Progenitor cell of endocrine pancreas (in vitro differentiated cells): ENCODE results near the gene GOLPH3. TPM values are rescaled to one million over a fixed set of nuclear protein-coding genes. Genes with fewer than 3 reads are reported as not detected.

ENCODE experiments used
- DNase-seq: peaks from one replicate; pipeline ENCODE4 v3.0.0; 2021; ENCODE audit warnings: low spot score; ENCODE audit not compliant: unreplicated experiment
- H3K27ac Mint-ChIP-seq: 2 replicates; pipeline ENCODE4 v1.8.0; 2021; ENCODE audit warnings: mild to moderate bottlenecking, moderate library complexity, mixed read lengths
- H3K27me3 Mint-ChIP-seq: 2 replicates; pipeline ENCODE4 v1.8.0; 2021; ENCODE audit warnings: mixed read lengths
- H3K36me3 Mint-ChIP-seq: 2 replicates; pipeline ENCODE4 v1.8.0; 2022; ENCODE audit warnings: mixed read lengths; ENCODE audit not compliant: insufficient read depth
- H3K4me1 Mint-ChIP-seq: 2 replicates; pipeline ENCODE4 v1.8.0; 2021; ENCODE audit warnings: low read depth, mixed read lengths
- H3K4me3 Mint-ChIP-seq: 2 replicates; pipeline ENCODE4 v1.8.0; 2021; ENCODE audit warnings: low read depth, mild to moderate bottlenecking, moderate library complexity, mixed read lengths
- H3K9me3 Mint-ChIP-seq: 2 replicates; pipeline ENCODE4 v1.8.0; 2021; ENCODE audit warnings: low read depth, mixed read lengths
- total RNA-seq: library from RNA; stranded (reverse); gene quantifications from 2 replicates; pipeline ENCODE4 v1.2.1, GENCODE V29; 2021
- TF ChIP-seq, protein P1 (sequence below): fragments of 200-600 bp; sonication (generic); IDR thresholded peaks from one replicate; pipeline ENCODE4 v1.5.0; 2021; ENCODE audit warnings: antibody characterized with exemption, mild to moderate bottlenecking; ENCODE audit not compliant: unreplicated experiment

The GOLPH3 gene
- total RNA-seq, 1 donor from 2014 or later: 80.8 TPM

DNA sequence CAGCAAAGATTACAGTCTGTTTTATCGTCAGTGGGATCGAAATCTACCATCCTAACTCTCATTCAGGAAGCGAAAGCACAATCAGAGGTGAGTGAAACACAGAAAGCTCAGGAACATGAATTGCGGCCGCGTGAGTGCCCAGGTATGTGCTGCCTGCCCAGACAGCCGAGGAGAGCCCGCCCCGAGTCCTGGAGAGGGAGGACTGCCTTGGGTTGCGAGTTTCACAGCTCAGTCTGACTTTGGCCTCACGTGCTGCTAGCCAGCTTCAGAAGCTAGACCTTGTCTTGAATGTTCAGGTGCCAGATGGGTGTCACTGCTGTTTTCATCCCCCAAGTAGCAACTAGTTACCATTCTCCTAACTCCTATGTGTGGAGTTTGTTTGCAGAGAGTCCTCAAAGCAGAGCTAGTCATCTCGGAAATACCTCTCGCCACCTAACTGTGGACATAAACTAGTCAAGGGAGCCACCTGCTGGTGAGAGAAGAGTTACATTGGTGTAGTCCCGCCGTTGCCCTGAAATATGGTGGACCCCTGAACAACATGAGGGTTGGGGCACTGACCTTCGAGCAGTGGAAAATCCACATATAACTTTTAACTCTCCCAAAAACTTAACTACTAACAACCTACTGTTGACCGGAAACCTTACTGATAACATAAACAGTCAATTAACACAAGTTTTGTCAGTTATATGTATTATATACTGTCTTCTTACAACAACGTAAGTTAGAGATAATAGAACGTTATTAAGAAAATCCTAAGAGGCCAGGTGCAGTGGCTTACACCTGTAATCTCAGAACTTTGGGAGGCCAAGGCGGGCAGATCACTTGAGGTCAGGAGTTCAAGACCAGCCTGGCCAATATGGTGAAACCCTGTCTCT lies 80.9 kb downstream of the GOLPH3 start:
- Mint-ChIP-seq H3K27ac (no peak overlapping the region), H3K9me3 (no peaks in the 10 kb centered on the region), H3K4me1 (peaks cover 5% of the 10 kb centered on the region), H3K36me3 (peaks cover 5% of the 10 kb centered on the region), H3K27me3 (no peaks in the 10 kb centered on the region), H3K4me3 (no peak overlapping the region)
- TF ChIP-seq, protein P1, sequence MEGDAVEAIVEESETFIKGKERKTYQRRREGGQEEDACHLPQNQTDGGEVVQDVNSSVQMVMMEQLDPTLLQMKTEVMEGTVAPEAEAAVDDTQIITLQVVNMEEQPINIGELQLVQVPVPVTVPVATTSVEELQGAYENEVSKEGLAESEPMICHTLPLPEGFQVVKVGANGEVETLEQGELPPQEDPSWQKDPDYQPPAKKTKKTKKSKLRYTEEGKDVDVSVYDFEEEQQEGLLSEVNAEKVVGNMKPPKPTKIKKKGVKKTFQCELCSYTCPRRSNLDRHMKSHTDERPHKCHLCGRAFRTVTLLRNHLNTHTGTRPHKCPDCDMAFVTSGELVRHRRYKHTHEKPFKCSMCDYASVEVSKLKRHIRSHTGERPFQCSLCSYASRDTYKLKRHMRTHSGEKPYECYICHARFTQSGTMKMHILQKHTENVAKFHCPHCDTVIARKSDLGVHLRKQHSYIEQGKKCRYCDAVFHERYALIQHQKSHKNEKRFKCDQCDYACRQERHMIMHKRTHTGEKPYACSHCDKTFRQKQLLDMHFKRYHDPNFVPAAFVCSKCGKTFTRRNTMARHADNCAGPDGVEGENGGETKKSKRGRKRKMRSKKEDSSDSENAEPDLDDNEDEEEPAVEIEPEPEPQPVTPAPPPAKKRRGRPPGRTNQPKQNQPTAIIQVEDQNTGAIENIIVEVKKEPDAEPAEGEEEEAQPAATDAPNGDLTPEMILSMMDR: peak; percentile 78
- peak; percentile 52 for DNase-seq

DNA sequence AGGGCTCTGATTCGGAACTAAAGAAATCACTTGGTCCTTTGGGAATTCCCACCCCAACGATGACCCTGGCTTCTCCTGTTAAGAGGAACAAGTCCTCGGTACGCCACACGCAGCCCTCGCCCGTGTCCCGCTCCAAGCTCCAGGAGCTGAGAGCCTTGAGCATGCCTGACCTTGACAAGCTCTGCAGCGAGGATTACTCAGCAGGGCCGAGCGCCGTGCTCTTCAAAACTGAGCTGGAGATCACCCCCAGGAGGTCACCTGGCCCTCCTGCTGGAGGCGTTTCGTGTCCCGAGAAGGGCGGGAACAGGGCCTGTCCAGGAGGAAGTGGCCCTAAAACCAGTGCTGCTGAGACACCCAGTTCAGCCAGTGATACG lies 83.4 kb downstream of the GOLPH3 start:
- H3K4me1 Mint-ChIP-seq: no peaks in the 10 kb centered on the region
- DNase-seq: no peak
- H3K4me3 Mint-ChIP-seq: no peak overlapping the region
- TF ChIP-seq, protein P1: no peak
- peaks cover 2% of the 10 kb centered on the region for H3K36me3 Mint-ChIP-seq
- H3K9me3 Mint-ChIP-seq: no peaks in the 10 kb centered on the region
- no peaks in the 10 kb centered on the region for H3K27me3 Mint-ChIP-seq
- H3K27ac Mint-ChIP-seq: no peak overlapping the region

DNA sequence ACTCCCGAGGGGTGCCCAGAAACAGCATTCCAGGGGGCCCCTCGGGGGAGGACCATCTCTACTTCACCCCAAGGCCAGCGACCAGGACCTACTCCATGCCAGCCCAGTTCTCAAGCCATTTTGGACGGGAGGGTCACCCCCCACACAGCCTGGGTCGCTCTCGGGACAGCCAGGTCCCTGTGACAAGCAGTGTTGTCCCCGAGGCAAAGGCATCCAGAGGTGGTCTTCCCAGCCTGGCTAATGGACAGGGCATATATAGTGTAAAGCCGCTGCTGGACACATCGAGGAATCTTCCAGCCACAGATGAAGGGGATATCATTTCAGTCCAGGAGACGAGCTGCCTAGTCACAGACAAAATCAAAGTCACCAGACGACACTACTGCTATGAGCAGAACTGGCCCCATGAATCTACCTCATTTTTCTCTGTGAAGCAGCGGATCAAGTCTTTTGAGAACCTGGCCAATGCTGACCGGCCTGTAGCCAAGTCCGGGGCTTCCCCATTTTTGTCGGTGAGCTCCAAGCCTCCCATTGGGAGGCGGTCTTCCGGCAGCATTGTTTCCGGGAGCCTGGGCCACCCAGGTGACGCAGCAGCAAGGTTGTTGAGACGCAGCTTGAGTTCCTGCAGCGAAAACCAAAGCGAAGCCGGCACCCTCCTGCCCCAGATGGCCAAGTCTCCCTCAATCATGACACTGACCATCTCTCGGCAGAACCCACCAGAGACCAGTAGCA lies 83.9 kb downstream of the GOLPH3 start:
- H3K4me1 Mint-ChIP-seq: no peaks in the 10 kb centered on the region
- no peak overlapping the region for H3K27ac Mint-ChIP-seq
- no peak for DNase-seq

DNA sequence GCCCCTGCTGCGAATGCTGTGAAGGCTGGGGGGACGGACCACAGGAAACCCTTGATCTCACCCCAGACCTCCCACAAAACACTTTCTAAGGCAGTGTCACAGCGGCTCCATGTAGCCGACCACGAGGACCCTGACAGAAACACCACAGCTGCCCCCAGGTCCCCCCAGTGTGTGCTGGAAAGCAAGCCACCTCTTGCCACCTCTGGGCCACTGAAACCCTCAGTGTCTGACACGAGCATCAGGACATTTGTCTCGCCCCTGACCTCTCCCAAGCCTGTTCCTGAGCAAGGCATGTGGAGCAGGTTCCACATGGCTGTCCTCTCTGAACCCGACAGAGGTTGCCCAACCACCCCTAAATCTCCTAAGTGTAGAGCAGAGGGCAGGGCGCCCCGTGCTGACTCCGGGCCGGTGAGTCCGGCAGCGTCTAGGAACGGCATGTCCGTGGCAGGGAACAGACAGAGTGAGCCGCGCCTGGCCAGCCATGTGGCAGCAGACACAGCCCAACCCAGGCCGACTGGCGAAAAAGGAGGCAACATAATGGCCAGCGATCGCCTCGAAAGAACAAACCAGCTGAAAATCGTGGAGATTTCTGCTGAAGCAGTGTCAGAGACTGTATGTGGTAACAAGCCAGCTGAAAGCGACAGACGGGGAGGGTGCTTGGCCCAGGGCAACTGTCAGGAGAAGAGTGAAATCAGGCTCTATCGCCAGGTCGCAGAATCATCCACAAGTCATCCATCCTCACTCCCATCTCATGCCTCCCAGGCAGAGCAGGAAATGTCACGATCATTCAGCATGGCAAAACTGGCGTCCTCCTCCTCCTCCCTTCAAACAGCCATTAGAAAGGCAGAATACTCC lies 84.7 kb downstream of the GOLPH3 start:
- no peaks in the 10 kb centered on the region for H3K4me1 Mint-ChIP-seq
- H3K4me3 Mint-ChIP-seq: no peak overlapping the region
- H3K27ac Mint-ChIP-seq: no peak overlapping the region
- peaks cover 2% of the 10 kb centered on the region for H3K36me3 Mint-ChIP-seq
- H3K9me3 Mint-ChIP-seq: no peaks in the 10 kb centered on the region
- TF ChIP-seq, protein P1: no peak
- H3K27me3 Mint-ChIP-seq: no peaks in the 10 kb centered on the region
- DNase-seq: no peak

More for the DNA sequence above, 83.9 kb downstream of the GOLPH3 start:
- no peak overlapping the region for H3K4me3 Mint-ChIP-seq
- no peaks in the 10 kb centered on the region for H3K27me3 Mint-ChIP-seq
- H3K9me3 Mint-ChIP-seq: no peaks in the 10 kb centered on the region
- TF ChIP-seq, protein P1: no peak
- peaks cover 2% of the 10 kb centered on the region for H3K36me3 Mint-ChIP-seq

DNA sequence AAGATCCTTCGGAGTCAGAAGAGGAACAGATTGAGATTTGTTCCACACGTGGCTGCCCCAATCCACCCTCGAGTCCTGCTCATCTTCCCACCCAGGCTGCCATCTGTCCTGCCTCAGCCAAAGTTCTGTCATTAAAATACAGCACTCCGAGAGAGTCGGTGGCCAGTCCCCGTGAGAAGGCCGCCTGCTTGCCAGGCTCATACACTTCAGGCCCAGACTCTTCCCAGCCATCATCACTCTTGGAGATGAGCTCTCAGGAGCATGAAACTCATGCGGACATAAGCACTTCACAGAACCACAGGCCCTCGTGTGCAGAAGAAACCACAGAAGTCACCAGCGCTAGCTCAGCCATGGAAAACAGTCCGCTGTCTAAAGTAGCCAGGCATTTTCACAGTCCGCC lies 85.9 kb downstream of the GOLPH3 start:
- Mint-ChIP-seq H3K27ac (no peak overlapping the region), H3K4me3 (no peak overlapping the region), H3K27me3 (no peaks in the 10 kb centered on the region), H3K4me1 (no peaks in the 10 kb centered on the region), H3K36me3 (peaks cover 2% of the 10 kb centered on the region), H3K9me3 (no peaks in the 10 kb centered on the region)
- TF ChIP-seq, protein P1: no peak
- DNase-seq: no peak
